SIG-M5 treated with dmso at 0.1 percent for 504 hours (cell line): Measurements from ENCODE around the gene G2E3.
"Not testable (repeated sequence)": the region's sequence is repeated elsewhere in the genome, so short reads cannot be mapped to it uniquely, and the experiment has no call there.

Experiments
- DNase-seq: peaks from one replicate; lab custom pipeline; 2025; ENCODE audit not compliant: unreplicated experiment; lab: John Stamatoyannopoulos, UW

Gene G2E3

DNA sequence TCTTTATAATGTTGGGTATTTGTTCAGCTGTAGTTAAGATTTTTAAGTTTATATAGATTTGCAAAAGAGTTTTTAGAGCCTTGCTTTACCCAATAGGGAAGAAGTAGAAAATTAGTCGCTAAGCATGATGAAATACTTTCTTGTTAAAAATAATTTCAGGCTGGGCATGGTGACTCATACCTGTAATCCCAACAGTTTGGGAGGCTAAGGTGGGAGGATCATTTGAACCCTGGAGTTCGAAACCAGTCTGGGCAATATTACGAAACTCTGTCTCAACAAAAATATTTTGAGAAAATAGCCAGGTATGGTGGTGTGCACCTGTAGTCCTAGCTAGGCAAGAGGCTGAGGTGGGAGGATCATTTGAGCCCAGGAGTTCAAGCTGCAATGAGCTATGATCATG lies 44.4 kb downstream of the G2E3 start:
- no peak for DNase-seq

- DNase-seq: not testable (repeated sequence)
These were observed 45.7 kb downstream of the G2E3 start for GRCh38 chr14:30604696-30605095.

GRCh38 chr14:30607156-30607780 lies 48.3 kb downstream of the G2E3 start:
- no peak for DNase-seq

GRCh38 chr14:30608533-30609006 lies 49.6 kb downstream of the G2E3 start:
- no peak for DNase-seq

DNA sequence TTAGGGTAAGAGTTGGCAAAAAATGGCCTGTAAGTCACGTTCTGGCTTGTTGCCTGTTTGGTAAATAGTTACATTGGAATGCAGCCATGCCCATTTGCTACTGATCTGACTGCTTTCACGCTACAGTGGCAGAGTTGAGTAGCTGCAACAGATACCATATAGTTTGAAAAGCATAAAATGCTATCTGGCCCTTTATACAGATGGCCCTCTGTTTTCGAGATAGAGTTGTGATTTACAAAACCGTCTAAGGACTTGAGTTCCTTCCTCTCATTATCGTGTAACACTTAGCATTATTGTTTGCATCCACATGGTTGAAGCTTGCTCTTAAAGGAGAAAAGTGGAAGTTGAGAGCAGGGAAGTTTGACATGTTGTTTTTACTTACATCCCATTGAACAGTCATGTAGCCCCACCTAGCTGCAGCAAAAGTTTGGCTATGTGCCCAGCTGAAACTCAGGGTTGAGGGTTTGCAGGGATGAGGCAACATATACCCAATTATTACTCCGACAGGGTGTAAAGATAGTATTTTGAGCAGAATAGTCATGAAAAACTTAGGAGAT lies 51.9 kb downstream of the G2E3 start:
- DNase-seq: peak; percentile 86

GRCh38 chr14:30614155-30614554 lies 55.2 kb downstream of the G2E3 start:
- DNase-seq: no peak

DNA sequence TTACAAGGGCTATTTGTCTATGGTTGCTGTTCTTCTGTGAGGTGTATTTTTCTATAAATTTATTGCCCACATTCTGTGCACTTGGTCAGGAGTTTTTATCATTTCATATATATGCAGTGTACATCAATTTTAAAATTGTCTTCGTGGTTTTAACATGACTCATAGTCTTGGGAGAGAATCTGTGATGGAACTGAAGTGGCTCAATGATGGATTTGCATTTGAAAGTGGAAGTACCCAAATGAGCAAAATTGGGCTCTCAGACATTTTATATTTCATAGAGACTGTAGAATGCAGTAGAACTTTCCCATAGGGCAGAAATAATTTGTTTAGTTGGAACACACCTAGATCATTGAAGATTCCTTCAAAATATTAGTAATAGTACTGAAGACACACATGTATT lies 61.2 kb downstream of the G2E3 start:
- peak; percentile 26 for DNase-seq

DNA sequence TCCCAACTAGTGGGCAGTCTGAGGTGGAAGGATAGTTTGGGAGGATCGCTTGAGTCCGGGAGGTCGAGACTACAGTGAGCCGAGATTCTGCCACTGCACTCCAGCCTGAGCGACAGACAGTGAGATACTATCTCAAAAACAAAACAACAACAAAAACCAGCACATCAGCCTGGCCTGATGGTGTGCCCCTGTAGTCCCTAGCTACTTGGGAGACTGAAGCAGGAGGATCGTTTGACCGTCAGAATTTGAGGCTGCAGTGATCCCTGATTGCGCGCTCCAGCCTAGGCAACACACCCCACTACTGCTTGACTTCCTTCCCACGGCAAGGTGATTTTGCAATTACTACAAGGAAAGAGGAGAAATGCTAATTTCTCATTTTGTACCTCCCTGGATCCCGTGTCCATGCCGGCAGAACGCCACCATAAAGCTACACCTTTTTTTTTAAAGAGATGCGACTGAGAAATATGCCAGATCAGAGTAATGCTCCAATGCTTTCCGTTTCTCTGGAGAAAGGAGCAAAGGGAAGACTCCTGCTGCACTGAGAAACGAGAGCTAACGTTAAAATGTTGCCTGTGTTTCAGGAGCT lies 62.5 kb downstream of the G2E3 start:
- DNase-seq: peak; percentile 40

DNA sequence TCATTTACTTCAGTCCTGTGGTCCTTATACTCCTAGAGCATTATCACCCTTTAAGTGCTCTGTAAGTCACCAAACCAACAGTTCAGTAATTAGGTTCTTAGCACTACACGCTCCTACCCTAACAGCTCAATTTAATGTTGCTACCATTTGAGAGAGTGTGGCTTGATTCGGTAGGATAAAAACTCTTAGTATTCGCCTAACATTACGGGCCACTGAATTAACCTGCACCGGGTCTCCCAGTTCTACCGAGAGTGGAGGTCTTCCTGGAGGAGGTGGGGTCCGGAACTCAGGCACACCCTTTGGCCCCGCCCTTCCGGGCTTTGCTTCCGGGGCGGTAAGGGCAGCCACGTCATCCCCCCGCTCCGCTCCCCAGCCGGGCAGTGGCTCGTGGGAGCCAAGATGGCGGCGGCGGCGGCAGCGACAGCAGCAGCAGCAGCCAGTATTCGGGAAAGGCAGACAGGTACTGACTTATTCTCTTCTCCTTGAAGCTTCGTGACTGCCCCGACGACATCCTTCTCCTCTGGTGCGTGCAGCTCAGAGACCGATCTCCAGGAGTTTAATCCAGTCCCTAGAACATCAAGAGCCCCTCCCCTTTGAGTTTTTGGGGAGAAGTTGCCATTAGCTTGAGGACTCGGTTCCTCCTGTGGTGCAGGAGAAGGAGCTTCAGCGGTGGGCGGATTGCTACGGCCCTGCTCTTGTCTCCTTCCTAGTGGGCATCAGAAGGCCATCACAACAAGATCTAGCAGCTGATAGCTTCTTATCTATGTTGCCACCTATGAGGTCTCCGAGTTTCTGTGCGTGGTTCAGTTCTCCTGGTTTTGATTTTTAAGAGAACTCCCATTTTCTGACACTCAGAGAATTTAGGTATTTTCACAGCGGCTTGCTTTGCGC lies 63.2 kb downstream of the G2E3 start, which contains the start of gene SCFD1:
SCFD1 (plus strand) TSS at position 380 of the 891 bp plus-strand sequence; CDS start at position 400, 20 bp downstream.
- DNase-seq: peak; percentile 87

DNA sequence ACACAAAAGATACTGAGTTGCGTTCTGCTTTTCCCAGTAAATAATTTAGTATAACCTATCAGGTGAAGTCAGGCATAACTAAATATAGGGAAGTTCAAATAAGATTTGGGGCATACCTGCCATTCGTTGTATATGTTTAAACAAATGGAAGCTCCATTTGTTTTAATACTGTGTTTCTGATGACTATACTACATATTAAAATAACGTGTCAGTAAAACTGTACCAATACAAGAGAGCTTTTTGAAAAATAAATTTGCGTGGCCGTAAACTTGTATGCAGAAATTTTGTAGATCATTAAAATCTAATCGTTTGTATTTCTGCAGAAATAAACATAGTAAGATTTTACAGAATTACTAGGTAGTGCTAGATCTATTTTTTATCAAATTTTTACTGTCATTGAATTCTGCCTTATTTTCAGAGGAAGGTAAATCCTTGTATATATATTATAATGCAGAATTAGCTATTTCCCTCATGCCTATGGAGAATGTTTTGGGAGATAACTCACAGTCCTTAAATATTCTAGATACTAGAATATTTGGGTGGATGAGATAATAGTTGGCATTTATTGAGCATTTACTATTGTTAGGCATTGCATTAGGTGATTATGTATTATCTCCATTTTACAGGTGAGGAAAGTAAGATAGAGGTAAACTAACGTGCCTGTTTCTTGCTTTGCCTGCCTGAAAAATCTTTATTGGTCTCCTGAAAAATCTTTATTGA lies 64.6 kb downstream of the G2E3 start:
- no peak for DNase-seq

DNA sequence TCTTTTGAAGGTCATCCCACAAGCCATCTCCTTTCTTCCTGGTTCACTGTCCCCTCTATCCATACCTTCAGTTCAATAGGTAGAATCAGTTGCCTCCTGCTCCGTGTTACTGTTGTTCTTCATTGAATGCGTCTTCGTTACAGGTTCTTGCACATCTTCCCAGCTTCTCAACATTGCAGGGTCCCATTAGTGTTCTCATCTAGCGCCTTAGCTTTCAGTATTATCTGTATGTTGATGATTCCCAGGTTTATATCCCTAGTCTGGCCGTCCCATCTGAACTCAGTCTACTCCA lies 65.1 kb downstream of the G2E3 start:
- DNase-seq: no peak

DNA sequence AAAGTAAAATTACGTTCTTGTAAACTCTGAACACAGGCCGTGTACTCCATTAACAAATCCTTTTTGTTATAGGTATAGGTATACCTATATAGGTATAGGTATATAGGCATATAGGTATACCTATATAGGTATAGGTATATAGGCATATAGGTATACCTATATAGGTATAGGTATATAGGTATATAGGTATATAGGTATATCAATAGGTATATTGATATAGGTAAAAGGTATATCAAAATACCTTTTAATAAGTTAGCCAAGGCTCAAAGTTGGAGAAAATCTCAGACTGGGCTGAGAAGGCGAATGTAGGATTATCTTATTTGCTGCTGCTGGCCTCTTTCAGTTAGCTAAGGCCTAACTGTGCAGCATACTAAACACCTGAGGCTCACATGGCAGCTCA lies 66.6 kb downstream of the G2E3 start:
- DNase-seq: no peak

GRCh38 chr14:30629432-30629831 lies 70.5 kb downstream of the G2E3 start:
- not testable (repeated sequence) for DNase-seq

DNA sequence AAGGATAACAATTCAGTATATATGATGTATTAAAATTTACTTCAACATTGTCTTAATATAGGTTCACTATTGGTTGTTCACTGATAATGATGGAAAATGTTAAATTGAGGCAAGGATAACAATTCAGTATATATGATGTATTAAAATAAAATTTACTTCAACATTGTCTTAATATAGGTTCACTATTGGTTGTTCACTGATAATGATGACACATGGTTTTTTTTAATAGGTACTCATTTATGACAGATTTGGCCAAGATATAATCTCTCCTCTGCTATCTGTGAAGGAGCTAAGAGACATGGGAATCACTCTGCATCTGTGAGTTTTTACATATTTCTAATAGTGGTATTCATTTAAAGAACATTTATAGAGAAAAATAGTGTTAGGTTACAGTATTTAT lies 71.3 kb downstream of the G2E3 start:
- DNase-seq: no peak

GRCh38 chr14:30632730-30633129 lies 73.8 kb downstream of the G2E3 start:
- DNase-seq: no peak

- DNase-seq: no peak
These were observed 80.0 kb downstream of the G2E3 start for GRCh38 chr14:30638926-30639325.

GRCh38 chr14:30641207-30641606 lies 82.2 kb downstream of the G2E3 start:
- DNase-seq: no peak

- not testable (repeated sequence) for DNase-seq
These were observed 85.5 kb downstream of the G2E3 start for GRCh38 chr14:30644462-30644861.

GRCh38 chr14:30645600-30645999 lies 86.6 kb downstream of the G2E3 start:
- no peak for DNase-seq

- no peak for DNase-seq
These were observed 89.5 kb downstream of the G2E3 start for GRCh38 chr14:30648471-30648870.

- DNase-seq: no peak
These were observed 93.0 kb downstream of the G2E3 start for GRCh38 chr14:30651937-30652336.
